Bronchial smooth muscle cell (primary cell): ENCODE data around the gene PAGE5. TPM values are rescaled to one million over a fixed set of nuclear protein-coding genes. Genes with fewer than 3 reads are reported as not detected.

Experiments used
- total RNA-seq: library from RNA; depleted of rRNA; stranded (reverse); fragments of >200 nt; gene quantifications from 2 replicates; pipeline ENCODE4 v1.2.1, GENCODE V29; 2014

Gene PAGE5, protein sequence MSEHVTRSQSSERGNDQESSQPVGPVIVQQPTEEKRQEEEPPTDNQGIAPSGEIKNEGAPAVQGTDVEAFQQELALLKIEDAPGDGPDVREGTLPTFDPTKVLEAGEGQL
- total RNA-seq = not detected in 2 replicates

GRCh38 chrX:55220119-55220794 is at the start of gene PAGE5:
Gene PAGE5, plus strand, starts transcription at chrX:55220346. Its CDS starts 1,037 bp downstream, at chrX:55221383.

GRCh38 chrX:55264816-55265215 is 44.7 kb downstream of the PAGE5 start, which contains the start of gene PAGE3:
Gene PAGE3, minus strand, starts transcription at chrX:55264916. Its CDS starts 1,013 bp downstream, at chrX:55263903.

Other genes starting within 250 kb of the PAGE5 start
- gene PFKFB1, start 226.2 kb upstream of the PAGE5 start, total RNA-seq = 0.16 TPM in 1 of 2 replicates, not detected in the other
- gene APEX2, start 220.0 kb upstream of the PAGE5 start, total RNA-seq = 3.4 and 3.8 TPM in 2 replicates
- not detected in 2 replicates for gene ALAS2, start 189.4 kb upstream of the PAGE5 start, total RNA-seq
- not detected in 2 replicates for gene PAGE2B, start 145.3 kb upstream of the PAGE5 start, total RNA-seq
- gene PAGE2, start 131.3 kb upstream of the PAGE5 start, total RNA-seq = not detected in 2 replicates
- not detected in 2 replicates for gene PAGE3, start 44.6 kb downstream of the PAGE5 start, total RNA-seq
- gene MAGEH1, start 231.8 kb downstream of the PAGE5 start, total RNA-seq = 26.4 and 27.6 TPM in 2 replicates